ENCODE data around the gene STT3B.

STT3B gene

DNA sequence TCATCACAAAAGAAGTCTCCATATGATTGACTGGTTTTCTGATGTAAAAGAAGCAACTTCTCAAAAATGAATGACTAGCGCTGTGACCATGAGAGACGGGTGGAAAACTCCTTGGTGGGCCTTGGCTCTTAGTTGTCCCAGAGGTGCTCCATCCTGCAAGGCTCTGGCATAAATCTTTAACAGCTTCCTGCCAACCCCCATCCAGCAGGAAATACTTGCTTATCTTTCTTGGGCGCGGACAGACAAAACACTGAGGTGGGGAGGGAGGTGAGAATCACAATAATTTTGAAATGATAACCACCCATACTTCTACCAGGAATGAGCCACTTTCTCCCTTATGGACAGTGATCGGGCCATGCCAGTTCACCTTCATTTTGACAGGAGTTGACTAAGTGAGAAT lies 128.6 kb downstream of the STT3B start:
- DNase-seq: no peak

DNA sequence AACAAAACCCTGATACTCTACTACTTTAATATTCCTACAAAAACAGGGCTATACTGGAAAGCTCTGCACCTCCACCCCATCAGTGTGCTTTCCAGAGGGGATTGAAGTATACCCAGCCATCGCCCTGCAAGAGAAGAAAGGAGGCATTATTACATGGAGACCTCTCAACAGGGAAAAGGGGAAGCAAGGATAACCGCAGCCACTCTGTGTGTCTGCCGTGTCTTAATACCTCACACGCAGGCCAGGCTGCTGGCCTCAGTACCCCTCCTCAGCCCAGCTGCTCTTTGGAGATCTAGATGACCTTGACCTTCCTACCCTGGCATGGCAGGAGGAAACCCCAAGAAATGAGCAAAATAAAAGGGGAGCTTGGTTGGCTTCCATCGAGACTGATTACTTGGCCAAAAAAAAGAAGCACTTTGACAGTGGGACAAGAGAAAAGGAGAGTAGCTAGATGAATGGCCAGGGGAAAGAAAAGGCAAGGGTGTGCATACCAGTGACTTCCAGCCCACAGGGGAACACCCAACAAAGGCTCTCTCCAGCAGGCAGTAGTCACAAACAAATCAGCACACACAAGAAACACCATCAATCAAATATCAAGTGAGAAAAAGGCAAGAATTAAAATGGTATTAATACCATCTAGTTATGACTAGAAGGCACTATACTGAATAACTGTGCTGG lies 129.4 kb downstream of the STT3B start:
- no peak for DNase-seq

GRCh38 chr3:31664031-31664430 lies 131.3 kb downstream of the STT3B start:
- DNase-seq: no peak

DNA sequence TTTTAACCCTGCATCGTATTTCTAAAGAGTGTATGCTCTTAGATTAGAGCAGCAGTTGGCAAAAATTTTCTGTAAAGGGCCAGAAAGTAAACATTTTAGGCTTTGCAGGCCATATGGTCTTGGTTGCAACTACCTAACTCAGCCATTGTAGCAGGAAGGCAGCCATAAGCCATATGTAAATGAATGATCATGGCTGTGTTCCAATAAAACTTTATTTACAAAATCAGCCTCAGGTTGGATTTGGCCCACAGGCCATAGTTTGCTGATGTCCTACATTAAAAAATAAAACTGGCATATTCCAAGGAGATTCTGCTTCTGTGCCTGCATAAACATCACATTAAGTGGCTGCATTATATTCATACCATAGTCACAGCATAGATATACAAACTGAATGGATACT lies 134.9 kb downstream of the STT3B start:
- no peak for DNase-seq

DNA sequence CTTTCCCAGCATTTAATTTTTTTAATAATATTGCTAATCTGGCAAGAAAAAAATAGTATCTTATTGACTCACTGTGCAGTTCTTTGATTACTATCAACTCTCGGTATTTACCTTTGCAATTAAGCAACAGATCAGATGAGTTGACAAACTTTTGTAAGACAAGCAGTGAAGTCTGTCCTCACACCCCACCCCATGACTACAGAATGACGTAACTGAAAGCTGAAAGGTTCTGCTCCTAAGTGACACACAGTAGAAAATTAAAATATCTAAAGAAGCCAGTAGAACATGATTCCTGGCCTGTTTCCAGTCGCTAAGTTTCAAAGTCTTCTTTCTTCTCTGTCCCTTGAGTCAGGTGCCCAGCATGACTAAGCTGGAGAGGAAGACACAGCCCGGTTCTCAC lies 135.5 kb downstream of the STT3B start:
- no peak for DNase-seq

- DNase-seq: no peak
These were observed 137.4 kb downstream of the STT3B start for GRCh38 chr3:31670136-31670535.

GRCh38 chr3:31670722-31671121 lies 138.0 kb downstream of the STT3B start:
- DNase-seq: no peak

GRCh38 chr3:31671451-31671850 lies 138.7 kb downstream of the STT3B start:
- DNase-seq: no peak

DNA sequence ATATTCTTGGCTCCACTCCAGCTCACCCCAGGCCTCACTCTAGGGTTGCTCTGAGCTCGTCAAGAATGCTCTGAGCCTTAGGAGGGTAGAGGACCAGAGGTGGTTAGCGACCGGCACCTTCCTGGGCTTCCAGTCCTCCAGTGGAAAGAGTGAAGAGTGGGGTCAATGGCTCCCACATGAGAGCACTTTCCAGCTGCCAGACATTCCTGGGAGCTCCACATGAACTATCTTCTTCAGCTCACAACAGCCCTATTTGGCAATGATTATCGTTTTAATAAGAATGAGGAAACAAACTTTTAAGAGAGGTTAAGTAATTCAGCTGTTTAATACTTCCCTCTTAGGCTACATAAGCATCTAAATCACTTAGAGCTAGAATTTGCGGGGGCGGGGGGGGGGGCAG lies 139.3 kb downstream of the STT3B start:
- no peak for DNase-seq

- no peak for DNase-seq
These were observed 141.2 kb downstream of the STT3B start for GRCh38 chr3:31673950-31674349.

DNA sequence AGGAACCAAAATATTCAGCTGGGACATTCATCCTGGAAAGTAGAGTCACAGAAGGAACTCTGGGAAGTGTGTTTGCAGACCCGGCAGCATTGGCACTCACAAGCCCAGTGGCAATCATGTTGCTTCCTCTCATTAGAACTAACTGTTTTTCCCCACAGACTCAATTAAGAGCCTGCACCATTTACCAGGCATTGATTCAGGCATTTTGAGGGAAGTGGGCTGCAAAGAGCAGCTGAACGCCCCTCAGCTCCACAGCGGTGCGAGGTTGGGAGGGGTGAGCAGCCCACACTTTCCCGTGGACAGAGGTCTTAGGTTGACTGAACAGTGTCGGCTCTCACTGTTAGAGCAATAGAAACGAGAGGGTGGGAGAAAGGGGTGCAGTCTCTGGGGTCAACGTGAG lies 143.8 kb downstream of the STT3B start:
- no peak for DNase-seq

GRCh38 chr3:31680072-31680870 lies 147.5 kb downstream of the STT3B start:
- DNase-seq: no peak

Measured in DMS53 (cell line).